Lower leg skin (tissue), 4 donors: ENCODE results near the gene TLE3. TPM values are rescaled to one million over a fixed set of nuclear protein-coding genes. Genes with fewer than 3 reads are reported as not detected.

Experiments used
- DNase-seq, 2 donors: peaks; one replicate each; pipeline ENCODE4 v3.0.0-alpha.2; 2019; ENCODE audit warnings: low spot score in 2 of 2
- H3K4me3 ChIP-seq: fragments of 200-600 bp; sonication (generic); 2 replicates; pipeline ENCODE4 v1.5.1; 2017; ENCODE audit warnings: mild to moderate bottlenecking, low read depth; ENCODE audit not compliant: poor library complexity, severe bottlenecking
- POLR2A ChIP-seq, 2 donors: fragments of 450-650 bp; IDR thresholded peaks; one replicate each; pipeline ENCODE4 v1.6.1; 2016 to 2017; ENCODE audit warnings: antibody characterized with exemption in 2 of 2, mild to moderate bottlenecking in 1 of 2, moderate library complexity in 1 of 2
- WGBS, 2 donors: methylation state at CpG; one replicate each; pipeline ENCODE4 v1.1.5; 2018; 5-methylcytosine and 5-hydroxymethylcytosine counted together
- intact Hi-C: fragments of 100-400 bp; cut with DNase I; formaldehyde crosslinking; loops from one replicate; pipeline ENCODE4 v1.15.0; 2023; ENCODE audit warnings: low total_unique reads
- total RNA-seq, 4 donors: library from RNA; depleted of rRNA; stranded (reverse); fragments of >200 nt; gene quantifications; one replicate each; pipeline ENCODE4 v1.1.0, GENCODE V29; 2016
- TF ChIP-seq, protein P1 (sequence below), 3 donors: fragments of 450-650 bp; IDR thresholded peaks; one replicate each; pipeline ENCODE4 v1.5.1; 2016; ENCODE audit warnings: antibody characterized with exemption in 3 of 3, mild to moderate bottlenecking in 3 of 3, moderate library complexity in 2 of 3

The TLE3 gene
- total RNA-seq, 4 donors from 2014 or later, result 95.7 to 136 (median 124) TPM

GRCh38 chr15:70088455-70088854 is 9.3 kb downstream of the TLE3 start:
- intact Hi-C loops, result no loop called here
- 54 to 68% methylated on average over 3 of the region's 3 CpGs for WGBS, 2 donors
- TF ChIP-seq, protein P1, sequence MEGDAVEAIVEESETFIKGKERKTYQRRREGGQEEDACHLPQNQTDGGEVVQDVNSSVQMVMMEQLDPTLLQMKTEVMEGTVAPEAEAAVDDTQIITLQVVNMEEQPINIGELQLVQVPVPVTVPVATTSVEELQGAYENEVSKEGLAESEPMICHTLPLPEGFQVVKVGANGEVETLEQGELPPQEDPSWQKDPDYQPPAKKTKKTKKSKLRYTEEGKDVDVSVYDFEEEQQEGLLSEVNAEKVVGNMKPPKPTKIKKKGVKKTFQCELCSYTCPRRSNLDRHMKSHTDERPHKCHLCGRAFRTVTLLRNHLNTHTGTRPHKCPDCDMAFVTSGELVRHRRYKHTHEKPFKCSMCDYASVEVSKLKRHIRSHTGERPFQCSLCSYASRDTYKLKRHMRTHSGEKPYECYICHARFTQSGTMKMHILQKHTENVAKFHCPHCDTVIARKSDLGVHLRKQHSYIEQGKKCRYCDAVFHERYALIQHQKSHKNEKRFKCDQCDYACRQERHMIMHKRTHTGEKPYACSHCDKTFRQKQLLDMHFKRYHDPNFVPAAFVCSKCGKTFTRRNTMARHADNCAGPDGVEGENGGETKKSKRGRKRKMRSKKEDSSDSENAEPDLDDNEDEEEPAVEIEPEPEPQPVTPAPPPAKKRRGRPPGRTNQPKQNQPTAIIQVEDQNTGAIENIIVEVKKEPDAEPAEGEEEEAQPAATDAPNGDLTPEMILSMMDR (IDR thresholded peaks at IDR 0.05), result no peak
- no peak for TF ChIP-seq POLR2A (IDR thresholded peaks at IDR 0.05)
- DNase-seq, result no peak
- H3K4me3 ChIP-seq, result no peak overlapping the region

- intact Hi-C loops, result no loop called here
- H3K4me3 ChIP-seq, result no peak overlapping the region
- WGBS, 2 donors, result 76 to 83% methylated on average over 12 of the region's 12 CpGs
- DNase-seq, result no peak
- TF ChIP-seq, protein P1 (IDR thresholded peaks at IDR 0.05), result no peak
- TF ChIP-seq POLR2A (IDR thresholded peaks at IDR 0.05), result no peak
Measured at GRCh38 chr15:70087708-70088352, 9.9 kb downstream of the TLE3 start.

- 74 to 75% methylated on average over 5 of the region's 5 CpGs for WGBS, 2 donors
- TF ChIP-seq, protein P1 (IDR thresholded peaks at IDR 0.05), result no peak
- TF ChIP-seq POLR2A (IDR thresholded peaks at IDR 0.05), result no peak
- H3K4me3 ChIP-seq, result no peak overlapping the region
- no peak for DNase-seq
- intact Hi-C loops, result no loop called here
Measured at GRCh38 chr15:70086636-70087035, 11.1 kb downstream of the TLE3 start.

DNA sequence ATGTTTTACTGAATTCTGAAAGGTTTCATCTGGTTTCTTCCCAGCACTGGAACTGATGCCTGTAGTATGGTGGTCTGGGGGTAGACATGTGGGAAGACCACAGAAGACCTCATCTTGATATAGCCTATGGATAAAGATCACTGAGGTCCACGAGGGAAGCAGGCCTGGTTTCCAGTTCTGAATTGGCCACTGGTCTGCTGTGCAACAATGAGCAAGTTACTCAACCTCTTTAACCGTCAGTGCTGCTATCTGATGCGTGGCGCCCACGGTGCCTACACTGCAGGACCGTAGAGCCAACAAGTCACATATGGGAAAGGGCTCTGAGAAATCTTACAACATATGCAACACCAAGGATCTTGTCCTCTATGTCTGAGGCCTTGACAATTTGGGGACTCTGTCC is 13.3 kb downstream of the TLE3 start:
- WGBS, 2 donors, result 90% methylated on average over 6 of the region's 6 CpGs
- TF ChIP-seq POLR2A (IDR thresholded peaks at IDR 0.05), result no peak
- TF ChIP-seq, protein P1 (IDR thresholded peaks at IDR 0.05), result no peak
- DNase-seq, result no peak

GRCh38 chr15:70083946-70084345 is 13.8 kb downstream of the TLE3 start:
- no peak overlapping the region for H3K4me3 ChIP-seq
- DNase-seq, result no peak
- 84 to 97% methylated on average over 1 of the region's 1 CpG for WGBS, 2 donors
- intact Hi-C loops, result no loop called here
- no peak for TF ChIP-seq POLR2A (IDR thresholded peaks at IDR 0.05)
- TF ChIP-seq, protein P1 (IDR thresholded peaks at IDR 0.05), result no peak

More for the DNA sequence above, 13.3 kb downstream of the TLE3 start:
- H3K4me3 ChIP-seq, result no peak overlapping the region
- intact Hi-C loops, result no loop called here

GRCh38 chr15:70083418-70083817 is 14.3 kb downstream of the TLE3 start:
- DNase-seq, result no peak
- no peak for TF ChIP-seq POLR2A (IDR thresholded peaks at IDR 0.05)
- TF ChIP-seq, protein P1 (IDR thresholded peaks at IDR 0.05), result no peak
- no peak overlapping the region for H3K4me3 ChIP-seq
- intact Hi-C loops, result no loop called here
- WGBS, 2 donors, result 100% methylated on average over 1 of the region's 1 CpG
